Breast epithelium (tissue), 3 donors: ENCODE results near the gene NPHP3.

Experiments
- POLR2A ChIP-seq: fragments of 450-650 bp; IDR thresholded peaks from one replicate; pipeline ENCODE4 v1.6.1; 2016; ENCODE audit warnings: antibody characterized with exemption, mild to moderate bottlenecking, moderate library complexity
- TF ChIP-seq, protein P1 (sequence below), 3 donors: fragments of 450-650 bp; IDR thresholded peaks; one replicate each; pipeline ENCODE4 v1.5.1; 2016 to 2017; ENCODE audit warnings: antibody characterized with exemption in 3 of 3, mild to moderate bottlenecking in 3 of 3, moderate library complexity in 3 of 3

DNA sequence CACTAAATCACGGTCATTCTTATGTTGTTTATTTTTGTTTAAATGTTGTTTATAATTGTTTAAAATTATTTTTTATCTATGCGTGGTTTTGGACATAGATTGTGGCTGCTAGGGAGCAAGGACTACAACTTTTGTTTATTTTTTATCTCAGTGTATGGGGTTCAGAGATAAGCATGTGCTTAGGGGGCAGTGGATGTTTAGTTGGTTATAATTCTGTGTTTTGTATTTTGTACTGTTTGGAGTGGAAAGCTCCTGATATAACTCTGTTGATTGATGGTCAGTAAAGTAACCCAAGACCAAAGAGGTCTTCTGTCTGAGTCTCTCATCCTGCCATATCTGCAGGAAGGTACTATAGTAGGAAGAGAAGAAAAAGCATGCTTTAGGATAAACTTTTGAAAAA is 36.5 kb upstream of the NPHP3 start:
- TF ChIP-seq, protein P1, sequence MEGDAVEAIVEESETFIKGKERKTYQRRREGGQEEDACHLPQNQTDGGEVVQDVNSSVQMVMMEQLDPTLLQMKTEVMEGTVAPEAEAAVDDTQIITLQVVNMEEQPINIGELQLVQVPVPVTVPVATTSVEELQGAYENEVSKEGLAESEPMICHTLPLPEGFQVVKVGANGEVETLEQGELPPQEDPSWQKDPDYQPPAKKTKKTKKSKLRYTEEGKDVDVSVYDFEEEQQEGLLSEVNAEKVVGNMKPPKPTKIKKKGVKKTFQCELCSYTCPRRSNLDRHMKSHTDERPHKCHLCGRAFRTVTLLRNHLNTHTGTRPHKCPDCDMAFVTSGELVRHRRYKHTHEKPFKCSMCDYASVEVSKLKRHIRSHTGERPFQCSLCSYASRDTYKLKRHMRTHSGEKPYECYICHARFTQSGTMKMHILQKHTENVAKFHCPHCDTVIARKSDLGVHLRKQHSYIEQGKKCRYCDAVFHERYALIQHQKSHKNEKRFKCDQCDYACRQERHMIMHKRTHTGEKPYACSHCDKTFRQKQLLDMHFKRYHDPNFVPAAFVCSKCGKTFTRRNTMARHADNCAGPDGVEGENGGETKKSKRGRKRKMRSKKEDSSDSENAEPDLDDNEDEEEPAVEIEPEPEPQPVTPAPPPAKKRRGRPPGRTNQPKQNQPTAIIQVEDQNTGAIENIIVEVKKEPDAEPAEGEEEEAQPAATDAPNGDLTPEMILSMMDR (IDR thresholded peaks at IDR 0.05): no peak
- no peak for TF ChIP-seq POLR2A
